ENCODE data around the gene MC1R. TPM values are rescaled to one million over a fixed set of nuclear protein-coding genes. Genes with fewer than 3 reads are reported as not detected.
A peak's percentile ranks its signal among the peaks of the same experiment; 100 is the strongest.
"Not testable (repeated sequence)": the region's sequence is repeated elsewhere in the genome, so short reads cannot be mapped to it uniquely, and the experiment has no call there.

The MC1R gene
- polyA plus RNA-seq, result 9.4 TPM
- long read RNA-seq, donor 1, transcript MC1R-202 (1 exons, 3,099 nt), result major isoform, 5 of 6 reads
- long read RNA-seq, donor 1, partial matches to known transcripts, result 0 of 6 reads
- long read RNA-seq, donor 1, other reads (novel, unspliced or antisense), result 0 of 6 reads
- long read RNA-seq, donor 2, partial matches to known transcripts, result 0 of 4 reads
- long read RNA-seq, donor 2, other reads (novel, unspliced or antisense), result 0 of 4 reads
- long read RNA-seq, donor 3, result 0 reads
- long read RNA-seq, donor 4, result 0 reads
- long read RNA-seq, donor 5, partial matches to known transcripts, result 0 of 4 reads
- long read RNA-seq, donor 5, other reads (novel, unspliced or antisense), result 0 of 4 reads
- long read RNA-seq, donor 6, partial matches to known transcripts, result 0 of 1 reads
- long read RNA-seq, donor 6, other reads (novel, unspliced or antisense), result 0 of 1 reads
- long read RNA-seq, donor 7, partial matches to known transcripts, result 0 of 2 reads
- long read RNA-seq, donor 7, other reads (novel, unspliced or antisense), result 0 of 2 reads
- long read RNA-seq, donor 8, transcript MC1R-202 (1 exons, 3,099 nt), result major isoform, 5 of 5 reads
- long read RNA-seq, donor 8, partial matches to known transcripts, result 0 of 5 reads
- long read RNA-seq, donor 8, other reads (novel, unspliced or antisense), result 0 of 5 reads
- long read RNA-seq, donor 9, partial matches to known transcripts, result 0 of 3 reads
- long read RNA-seq, donor 9, other reads (novel, unspliced or antisense), result 0 of 3 reads
- long read RNA-seq, donor 10, partial matches to known transcripts, result 0 of 2 reads
- long read RNA-seq, donor 10, other reads (novel, unspliced or antisense), result 0 of 2 reads
- long read RNA-seq, donor 11, partial matches to known transcripts, result 0 of 2 reads
- long read RNA-seq, donor 11, other reads (novel, unspliced or antisense), result 0 of 2 reads

DNA sequence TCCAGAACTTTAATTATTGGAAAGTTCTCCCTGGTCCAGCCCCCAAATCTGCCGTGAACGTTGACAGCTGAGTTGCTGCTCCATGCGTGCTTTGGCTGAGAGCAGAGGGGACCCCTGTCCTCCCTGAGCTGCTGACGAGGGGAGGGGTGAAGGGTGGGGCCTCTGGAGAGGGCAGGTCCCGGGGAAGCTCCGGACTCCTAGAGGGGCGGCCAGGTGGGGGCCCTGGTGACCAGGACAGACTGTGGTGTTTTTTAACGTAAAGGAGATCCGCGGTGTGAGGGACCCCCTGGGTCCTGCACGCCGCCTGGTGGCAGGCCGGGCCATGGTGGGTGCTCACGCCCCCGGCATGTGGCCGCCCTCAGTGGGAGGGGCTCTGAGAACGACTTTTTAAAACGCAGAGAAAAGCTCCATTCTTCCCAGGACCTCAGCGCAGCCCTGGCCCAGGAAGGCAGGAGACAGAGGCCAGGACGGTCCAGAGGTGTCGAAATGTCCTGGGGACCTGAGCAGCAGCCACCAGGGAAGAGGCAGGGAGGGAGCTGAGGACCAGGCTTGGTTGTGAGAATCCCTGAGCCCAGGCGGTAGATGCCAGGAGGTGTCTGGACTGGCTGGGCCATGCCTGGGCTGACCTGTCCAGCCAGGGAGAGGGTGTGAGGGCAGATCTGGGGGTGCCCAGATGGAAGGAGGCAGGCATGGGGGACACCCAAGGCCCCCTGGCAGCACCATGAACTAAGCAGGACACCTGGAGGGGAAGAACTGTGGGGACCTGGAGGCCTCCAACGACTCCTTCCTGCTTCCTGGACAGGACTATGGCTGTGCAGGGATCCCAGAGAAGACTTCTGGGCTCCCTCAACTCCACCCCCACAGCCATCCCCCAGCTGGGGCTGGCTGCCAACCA, at the start of gene MC1R:
Gene MC1R, plus strand, starts transcription at position 410 of the 895 bp plus-strand sequence. Its CDS starts 397 bp downstream, at position 807.
- Histone ChIP-seq H3K36me3 (ENCODE audit: control insufficient read depth, insufficient read depth, low read length) (no peaks in the 10 kb centered on the region), H3K27ac (ENCODE audit: low read length) (no peak within 1 kb of the TSS), H3K4me3 (ENCODE audit: low read length) (peak within 1 kb of the TSS; percentile 4), H3K4me1 (ENCODE audit: control insufficient read depth, insufficient read depth, low read length) (peaks cover 31% of the 10 kb centered on the region), H3K9me3 (ENCODE audit: control insufficient read depth, low read depth, low read length) (peaks cover 14% of the 10 kb centered on the region), H3K27me3 (ENCODE audit: control insufficient read depth, insufficient read depth, low read length) (peaks cover 51% of the 10 kb centered on the region)
- WGBS (ENCODE audit: insufficient coverage, low lambda C conversion rate), result no CpG with 5 or more reads among the region's 23 CpGs
- DNase-seq, result no peak

DNA sequence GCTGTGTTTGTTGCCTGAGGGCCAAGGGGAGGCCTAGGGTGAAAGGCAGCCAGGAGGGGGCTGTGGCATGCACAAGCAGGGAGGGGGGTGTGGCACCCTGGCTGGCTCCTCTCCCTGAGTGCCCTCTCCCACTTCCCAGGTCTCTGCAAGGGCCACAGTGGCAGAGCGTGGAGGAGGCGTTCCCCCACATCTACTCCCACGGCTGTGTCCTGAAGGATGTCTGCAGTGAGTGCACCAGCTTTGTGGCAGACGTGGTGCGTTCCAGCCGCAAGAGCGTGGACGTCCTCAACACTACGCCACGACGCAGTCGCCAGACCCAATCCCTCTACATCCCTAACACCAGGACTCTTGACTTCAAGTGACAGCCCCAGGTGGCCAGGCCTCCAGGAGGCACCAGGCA, 48.8 kb upstream of the MC1R start:
- Histone ChIP-seq H3K27me3 (ENCODE audit: control insufficient read depth, insufficient read depth, low read length) (no peaks in the 10 kb centered on the region), H3K27ac (ENCODE audit: low read length) (no peak overlapping the region), H3K4me1 (ENCODE audit: control insufficient read depth, insufficient read depth, low read length) (peaks cover 13% of the 10 kb centered on the region), H3K36me3 (ENCODE audit: control insufficient read depth, insufficient read depth, low read length) (peaks cover 35% of the 10 kb centered on the region), H3K4me3 (ENCODE audit: low read length) (no peak overlapping the region), H3K9me3 (ENCODE audit: control insufficient read depth, low read depth, low read length) (peaks cover 8% of the 10 kb centered on the region)
- WGBS (ENCODE audit: insufficient coverage, low lambda C conversion rate), result no CpG with 5 or more reads among the region's 12 CpGs
- DNase-seq, result no peak

DNA sequence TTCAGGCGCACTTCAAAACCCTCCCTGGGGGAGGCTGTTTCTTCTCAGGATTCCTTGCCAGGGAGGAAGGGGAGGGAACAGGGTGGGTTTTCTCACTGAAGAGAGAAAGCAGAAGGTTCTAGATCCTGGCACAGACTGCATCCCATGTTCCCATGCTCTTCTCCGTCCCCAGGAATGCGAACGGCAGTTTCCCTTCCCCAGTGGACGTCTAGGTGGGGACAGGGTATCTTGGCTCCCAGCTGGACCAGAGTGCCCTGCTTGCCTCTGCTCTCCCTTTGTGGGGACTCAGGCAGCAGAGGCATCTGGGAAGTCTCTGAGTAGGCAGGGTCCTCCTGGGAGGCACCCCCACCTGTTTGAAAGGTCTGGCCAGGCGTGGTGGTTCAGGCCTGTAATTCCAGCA, 48.2 kb upstream of the MC1R start:
- no CpG with 5 or more reads among the region's 6 CpGs for WGBS (ENCODE audit: insufficient coverage, low lambda C conversion rate)
- Histone ChIP-seq H3K4me3 (ENCODE audit: low read length) (no peak overlapping the region), H3K4me1 (ENCODE audit: control insufficient read depth, insufficient read depth, low read length) (peaks cover 14% of the 10 kb centered on the region), H3K27me3 (ENCODE audit: control insufficient read depth, insufficient read depth, low read length) (no peaks in the 10 kb centered on the region), H3K36me3 (ENCODE audit: control insufficient read depth, insufficient read depth, low read length) (peaks cover 39% of the 10 kb centered on the region), H3K27ac (ENCODE audit: low read length) (no peak overlapping the region), H3K9me3 (ENCODE audit: control insufficient read depth, low read depth, low read length) (peaks cover 8% of the 10 kb centered on the region)
- DNase-seq, result no peak

DNA sequence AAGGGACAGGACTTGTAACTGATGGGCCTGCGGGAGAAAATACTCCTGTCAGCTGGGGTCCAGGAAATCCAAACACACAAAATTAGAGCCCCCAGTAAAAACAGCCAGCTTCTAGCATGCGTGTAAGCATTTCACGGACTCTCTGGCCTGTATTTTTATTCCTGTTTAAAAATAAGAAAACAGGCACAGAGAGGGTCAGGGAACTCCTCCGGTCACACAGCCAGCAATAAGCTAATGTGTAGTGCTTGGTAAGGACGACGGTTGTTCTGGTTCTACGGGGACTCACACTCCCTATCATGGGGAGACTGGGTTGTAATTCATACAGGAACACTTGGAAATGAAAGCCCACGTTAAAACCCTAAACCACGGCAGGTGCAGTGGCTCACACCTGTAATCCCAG, 46.8 kb upstream of the MC1R start:
- Histone ChIP-seq H3K4me3 (ENCODE audit: low read length) (no peak overlapping the region), H3K27ac (ENCODE audit: low read length) (no peak overlapping the region), H3K27me3 (ENCODE audit: control insufficient read depth, insufficient read depth, low read length) (no peaks in the 10 kb centered on the region), H3K4me1 (ENCODE audit: control insufficient read depth, insufficient read depth, low read length) (peaks cover 14% of the 10 kb centered on the region), H3K36me3 (ENCODE audit: control insufficient read depth, insufficient read depth, low read length) (peaks cover 43% of the 10 kb centered on the region), H3K9me3 (ENCODE audit: control insufficient read depth, low read depth, low read length) (peaks cover 8% of the 10 kb centered on the region)
- WGBS (ENCODE audit: insufficient coverage, low lambda C conversion rate), result 100% methylated on average over 1 of the region's 9 CpGs
- DNase-seq, result no peak

DNA sequence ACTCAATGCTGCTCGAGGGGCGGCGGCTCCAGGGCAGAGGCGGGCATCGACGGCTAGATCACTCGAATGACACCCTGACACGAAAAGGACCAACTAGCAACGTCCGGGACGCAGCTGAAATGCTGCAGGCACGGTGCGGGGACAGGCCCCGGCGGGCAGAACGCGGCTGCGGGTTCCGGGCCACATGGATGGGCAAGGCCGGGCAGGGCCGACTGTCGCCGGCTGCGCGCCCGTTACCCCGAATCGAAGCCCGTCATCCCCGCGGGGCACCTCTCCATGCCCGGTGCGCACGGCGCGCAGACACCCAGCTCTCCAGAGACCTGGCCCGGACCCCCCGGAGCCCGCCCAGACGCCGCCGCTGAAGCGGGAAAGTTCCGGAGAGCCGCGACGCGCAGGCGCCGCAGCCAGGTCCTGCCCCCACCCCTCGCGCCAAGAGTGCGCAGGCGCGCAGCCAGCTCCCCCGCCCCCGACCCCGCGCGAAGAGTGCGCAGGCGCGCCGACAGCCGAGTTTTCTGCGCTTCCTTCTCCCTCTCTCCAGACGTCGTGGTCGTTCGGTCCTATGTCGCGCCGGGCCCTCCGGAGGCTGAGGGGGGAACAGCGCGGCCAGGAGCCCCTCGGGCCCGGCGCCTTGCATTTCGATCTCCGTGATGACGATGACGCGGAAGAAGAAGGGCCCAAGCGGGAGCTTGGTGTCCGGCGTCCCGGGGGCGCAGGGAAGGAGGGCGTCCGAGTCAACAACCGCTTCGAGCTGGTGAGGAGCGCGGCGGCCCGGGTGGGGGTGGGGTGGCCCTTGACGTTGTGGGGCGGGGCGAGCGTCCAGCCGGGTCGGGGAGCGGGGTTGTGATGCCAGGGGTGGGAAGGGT, 45.3 kb upstream of the MC1R start, which contains the start of gene TCF25:
Gene TCF25, plus strand, starts transcription at position 484 of the 863 bp plus-strand sequence. Its CDS starts 76 bp downstream, at position 560.
- WGBS (ENCODE audit: insufficient coverage, low lambda C conversion rate), result no CpG with 5 or more reads among the region's 104 CpGs
- Histone ChIP-seq H3K4me1 (ENCODE audit: control insufficient read depth, insufficient read depth, low read length) (peaks cover 14% of the 10 kb centered on the region), H3K27me3 (ENCODE audit: control insufficient read depth, insufficient read depth, low read length) (no peaks in the 10 kb centered on the region), H3K36me3 (ENCODE audit: control insufficient read depth, insufficient read depth, low read length) (peaks cover 31% of the 10 kb centered on the region), H3K27ac (ENCODE audit: low read length) (peak within 1 kb of the TSS; percentile 100), H3K9me3 (ENCODE audit: control insufficient read depth, low read depth, low read length) (no peaks in the 10 kb centered on the region), H3K4me3 (ENCODE audit: low read length) (peak within 1 kb of the TSS; percentile 100)
- peak; percentile 88 to 89 for DNase-seq

DNA sequence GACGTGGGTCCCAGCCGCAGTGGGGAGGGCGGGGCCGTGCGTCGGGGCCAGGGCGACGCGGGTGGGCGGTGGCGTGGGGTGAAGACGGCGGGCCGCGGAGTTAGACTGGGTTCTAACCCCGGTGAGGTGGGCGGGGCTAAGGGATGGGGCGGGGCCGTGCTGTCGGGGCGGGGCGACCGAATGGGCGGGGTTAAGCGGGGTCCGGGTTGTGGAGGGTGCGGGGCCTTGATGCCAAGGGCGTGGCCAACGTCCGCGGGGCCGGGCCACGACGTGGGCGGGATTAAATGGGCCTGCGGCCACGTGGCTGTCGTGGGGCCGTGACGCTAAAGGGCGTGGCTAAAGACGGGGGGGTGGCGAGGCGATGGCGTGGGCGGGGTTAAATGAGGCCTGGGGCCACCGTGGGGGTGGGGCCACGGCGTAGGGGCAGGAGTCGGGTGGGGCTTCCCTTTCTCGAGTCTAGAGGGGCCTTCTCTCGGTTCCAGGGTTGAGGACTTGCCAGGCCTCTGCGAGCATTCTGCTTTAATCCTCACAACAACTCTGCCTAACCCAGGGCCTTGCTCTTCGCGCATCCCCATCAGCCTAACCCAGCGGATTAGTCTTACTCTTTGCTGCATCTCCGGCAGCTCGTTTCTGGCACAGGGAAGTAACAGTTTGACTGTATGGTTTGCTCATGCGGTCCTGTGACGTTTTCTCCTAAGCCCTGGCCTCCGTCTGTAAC, 44.5 kb upstream of the MC1R start:
- Histone ChIP-seq H3K4me1 (ENCODE audit: control insufficient read depth, insufficient read depth, low read length) (peaks cover 14% of the 10 kb centered on the region), H3K27ac (ENCODE audit: low read length) (peak overlapping the region; percentile 100), H3K27me3 (ENCODE audit: control insufficient read depth, insufficient read depth, low read length) (no peaks in the 10 kb centered on the region), H3K4me3 (ENCODE audit: low read length) (peak overlapping the region; percentile 100), H3K36me3 (ENCODE audit: control insufficient read depth, insufficient read depth, low read length) (peaks cover 38% of the 10 kb centered on the region), H3K9me3 (ENCODE audit: control insufficient read depth, low read depth, low read length) (no peaks in the 10 kb centered on the region)
- peak; percentile 94 to 96 for DNase-seq
- WGBS (ENCODE audit: insufficient coverage, low lambda C conversion rate), result 20% methylated on average over 2 of the region's 61 CpGs

DNA sequence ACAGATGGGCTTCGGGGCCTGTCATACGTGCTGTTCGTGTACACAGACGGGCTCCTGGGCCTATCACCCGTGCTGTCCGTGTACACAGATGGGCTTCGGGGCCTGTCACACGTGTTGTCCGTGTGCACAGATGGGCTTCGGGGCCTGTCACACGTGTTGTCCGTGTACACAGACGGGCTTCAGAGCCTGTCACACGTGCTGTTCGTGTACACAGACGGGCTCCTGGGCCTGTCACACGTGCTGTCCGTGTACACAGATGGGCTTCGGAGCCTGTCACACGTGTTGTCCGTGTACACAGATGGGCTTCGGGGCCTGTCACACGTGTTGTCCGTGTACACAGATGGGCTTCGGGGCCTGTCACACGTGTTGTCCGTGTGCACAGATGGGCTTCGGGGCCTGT, 39.5 kb upstream of the MC1R start:
- not testable (repeated sequence) for DNase-seq; H3K4me1 ChIP-seq (ENCODE audit: control insufficient read depth, insufficient read depth, low read length); H3K4me3 ChIP-seq (ENCODE audit: low read length); H3K27me3 ChIP-seq (ENCODE audit: control insufficient read depth, insufficient read depth, low read length); H3K27ac ChIP-seq (ENCODE audit: low read length); H3K9me3 ChIP-seq (ENCODE audit: control insufficient read depth, low read depth, low read length)
- WGBS (ENCODE audit: insufficient coverage, low lambda C conversion rate), result no CpG with 5 or more reads among the region's 28 CpGs
- H3K36me3 ChIP-seq (ENCODE audit: control insufficient read depth, insufficient read depth, low read length), result peaks cover 65% of the 10 kb centered on the region

DNA sequence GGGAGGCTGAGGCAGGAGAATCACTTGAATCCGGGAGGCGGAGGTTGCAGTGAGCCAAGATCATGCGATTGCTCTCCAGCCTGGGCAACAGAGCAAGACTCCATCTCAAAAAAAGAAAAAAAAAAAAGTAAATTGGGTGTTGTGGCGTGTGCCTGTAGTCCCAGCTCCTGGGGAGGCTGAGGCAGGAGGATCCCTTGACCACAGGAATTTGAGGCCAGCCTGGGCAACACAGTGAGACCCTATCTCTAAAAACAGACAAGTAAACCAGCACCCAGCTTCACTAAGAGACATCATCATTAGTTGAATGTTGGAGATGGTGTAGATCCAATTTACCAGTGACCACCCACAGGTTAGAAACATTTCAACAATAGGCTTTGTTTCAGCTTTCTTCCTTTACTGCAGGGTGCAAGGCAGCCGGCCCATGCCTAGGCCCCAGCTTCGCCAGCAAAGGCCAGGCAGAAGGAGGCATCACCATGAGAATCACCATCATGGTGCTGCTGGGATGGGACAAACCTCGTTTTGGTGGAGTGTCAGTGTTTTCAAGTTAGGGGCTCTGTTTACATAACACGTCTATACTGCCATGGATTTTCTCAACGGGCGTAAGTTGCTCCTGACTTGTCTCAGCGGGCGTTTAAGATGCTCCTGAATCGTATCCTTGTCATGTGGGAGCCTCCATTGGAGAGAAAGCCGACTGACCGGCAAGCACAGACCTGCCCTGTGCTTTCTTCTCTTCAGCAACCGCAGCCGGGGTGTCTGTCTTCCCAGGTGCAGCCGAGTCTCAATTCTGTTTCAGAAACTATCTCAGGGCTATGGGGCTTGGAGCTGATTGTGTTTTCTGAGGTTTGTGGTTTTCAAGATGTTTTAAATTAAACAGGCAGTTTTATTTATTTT, 37.9 kb upstream of the MC1R start:
- WGBS (ENCODE audit: insufficient coverage, low lambda C conversion rate), result no CpG with 5 or more reads among the region's 18 CpGs
- no peak overlapping the region for H3K4me3 ChIP-seq (ENCODE audit: low read length)

More for the DNA sequence above, 37.9 kb upstream of the MC1R start:
- H3K4me1 ChIP-seq (ENCODE audit: control insufficient read depth, insufficient read depth, low read length), result no peaks in the 10 kb centered on the region
- H3K27me3 ChIP-seq (ENCODE audit: control insufficient read depth, insufficient read depth, low read length), result no peaks in the 10 kb centered on the region
- no peaks in the 10 kb centered on the region for H3K9me3 ChIP-seq (ENCODE audit: control insufficient read depth, low read depth, low read length)
- H3K27ac ChIP-seq (ENCODE audit: low read length), result no peak overlapping the region
- no peak for DNase-seq
- peaks cover 69% of the 10 kb centered on the region for H3K36me3 ChIP-seq (ENCODE audit: control insufficient read depth, insufficient read depth, low read length)
